C4-2B (cell line): ENCODE results near the gene ABHD17A.

Source experiments
- ZFX ChIP-seq: fragments of 450-650 bp; IDR thresholded peaks from 2 replicates; pipeline ENCODE4 v1.6.1; 2017
- TF ChIP-seq, protein P1 (sequence below): fragments of 450-650 bp; conservative IDR thresholded peaks from 2 replicates; pipeline ENCODE4 v1.5.1; 2017; ENCODE audit warnings: mild to moderate bottlenecking

DNA sequence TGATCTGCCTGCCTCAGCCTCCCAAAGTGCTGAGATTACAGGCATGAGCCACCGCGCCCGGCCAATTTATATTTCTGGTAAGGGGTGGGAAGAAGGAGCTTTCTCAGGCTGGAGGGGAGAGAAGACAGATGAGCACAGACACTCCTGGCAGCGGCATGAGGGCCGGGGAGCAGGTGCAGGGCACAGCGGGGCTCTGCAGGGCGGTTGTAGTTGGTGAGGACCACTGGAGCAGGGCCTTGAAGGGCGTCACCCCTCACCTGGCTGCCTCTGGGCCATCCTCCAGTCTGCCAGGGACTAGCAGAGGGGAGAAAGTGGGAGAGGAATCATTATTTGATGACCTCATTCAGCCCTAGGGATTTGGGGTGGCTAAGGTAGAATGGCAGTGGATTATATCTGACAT is 47.1 kb upstream of the ABHD17A start:
- TF ChIP-seq, protein P1, sequence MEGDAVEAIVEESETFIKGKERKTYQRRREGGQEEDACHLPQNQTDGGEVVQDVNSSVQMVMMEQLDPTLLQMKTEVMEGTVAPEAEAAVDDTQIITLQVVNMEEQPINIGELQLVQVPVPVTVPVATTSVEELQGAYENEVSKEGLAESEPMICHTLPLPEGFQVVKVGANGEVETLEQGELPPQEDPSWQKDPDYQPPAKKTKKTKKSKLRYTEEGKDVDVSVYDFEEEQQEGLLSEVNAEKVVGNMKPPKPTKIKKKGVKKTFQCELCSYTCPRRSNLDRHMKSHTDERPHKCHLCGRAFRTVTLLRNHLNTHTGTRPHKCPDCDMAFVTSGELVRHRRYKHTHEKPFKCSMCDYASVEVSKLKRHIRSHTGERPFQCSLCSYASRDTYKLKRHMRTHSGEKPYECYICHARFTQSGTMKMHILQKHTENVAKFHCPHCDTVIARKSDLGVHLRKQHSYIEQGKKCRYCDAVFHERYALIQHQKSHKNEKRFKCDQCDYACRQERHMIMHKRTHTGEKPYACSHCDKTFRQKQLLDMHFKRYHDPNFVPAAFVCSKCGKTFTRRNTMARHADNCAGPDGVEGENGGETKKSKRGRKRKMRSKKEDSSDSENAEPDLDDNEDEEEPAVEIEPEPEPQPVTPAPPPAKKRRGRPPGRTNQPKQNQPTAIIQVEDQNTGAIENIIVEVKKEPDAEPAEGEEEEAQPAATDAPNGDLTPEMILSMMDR = no peak
- TF ChIP-seq ZFX = no peak
